Adrenal gland (tissue), 5 donors: ENCODE data around the gene C3orf70.

Source experiments
- POLR2A ChIP-seq, 2 donors: fragments of 450-650 bp; IDR thresholded peaks; one replicate each; pipeline ENCODE4 v1.6.1; 2017; ENCODE audit warnings: antibody characterized with exemption in 2 of 2, mild to moderate bottlenecking in 2 of 2, moderate library complexity in 1 of 2
- TF ChIP-seq, protein P1 (sequence below), 6 experiments: fragments of 450-650 bp in 4 of 6; fragments of 200-600 bp in 2 of 6; sonication (generic) in 1 of 6; IDR thresholded peaks; 1 replicate in 5 of 6; 2 replicates in 1 of 6; pipeline versions ENCODE4 v1.5.1 to v1.8.0; 2016 to 2021; ENCODE audit warnings: antibody characterized with exemption in 6 of 6, mild to moderate bottlenecking in 2 of 6, moderate library complexity in 1 of 6
- donor health status: DM: no; HTN: no; CAD: no.

DNA sequence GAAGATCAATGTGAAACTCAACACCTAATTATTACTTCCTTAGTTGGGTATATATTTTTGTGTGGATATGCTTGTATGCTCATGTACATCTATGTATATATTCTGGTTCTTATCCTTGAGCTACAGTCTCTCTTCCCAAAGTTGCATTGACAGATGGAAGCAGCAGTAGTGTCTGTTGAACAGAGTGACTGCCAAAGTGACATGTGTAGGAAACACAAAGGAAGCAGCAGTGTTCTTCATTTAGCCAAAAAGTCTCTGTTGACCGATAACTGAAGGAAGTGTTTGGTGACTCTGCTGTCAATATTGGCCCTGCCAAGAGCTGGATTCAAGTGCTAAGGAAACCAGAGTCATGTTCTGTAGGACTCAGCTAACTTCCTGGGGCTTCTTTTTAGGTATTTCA, 123.8 kb downstream of the C3orf70 start:
- TF ChIP-seq POLR2A (IDR thresholded peaks at IDR 0.05): no peak
- TF ChIP-seq, protein P1, sequence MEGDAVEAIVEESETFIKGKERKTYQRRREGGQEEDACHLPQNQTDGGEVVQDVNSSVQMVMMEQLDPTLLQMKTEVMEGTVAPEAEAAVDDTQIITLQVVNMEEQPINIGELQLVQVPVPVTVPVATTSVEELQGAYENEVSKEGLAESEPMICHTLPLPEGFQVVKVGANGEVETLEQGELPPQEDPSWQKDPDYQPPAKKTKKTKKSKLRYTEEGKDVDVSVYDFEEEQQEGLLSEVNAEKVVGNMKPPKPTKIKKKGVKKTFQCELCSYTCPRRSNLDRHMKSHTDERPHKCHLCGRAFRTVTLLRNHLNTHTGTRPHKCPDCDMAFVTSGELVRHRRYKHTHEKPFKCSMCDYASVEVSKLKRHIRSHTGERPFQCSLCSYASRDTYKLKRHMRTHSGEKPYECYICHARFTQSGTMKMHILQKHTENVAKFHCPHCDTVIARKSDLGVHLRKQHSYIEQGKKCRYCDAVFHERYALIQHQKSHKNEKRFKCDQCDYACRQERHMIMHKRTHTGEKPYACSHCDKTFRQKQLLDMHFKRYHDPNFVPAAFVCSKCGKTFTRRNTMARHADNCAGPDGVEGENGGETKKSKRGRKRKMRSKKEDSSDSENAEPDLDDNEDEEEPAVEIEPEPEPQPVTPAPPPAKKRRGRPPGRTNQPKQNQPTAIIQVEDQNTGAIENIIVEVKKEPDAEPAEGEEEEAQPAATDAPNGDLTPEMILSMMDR (IDR thresholded peaks at IDR 0.05): no peak
